Chondrocyte (in vitro differentiated cells): Measurements from ENCODE around the gene PPM1B. TPM values are rescaled to one million over a fixed set of nuclear protein-coding genes. Genes with fewer than 3 reads are reported as not detected.

Experiments
- DNase-seq: peaks from one replicate; pipeline ENCODE4 v3.0.0; 2021; ENCODE audit warnings: mixed read lengths, low spot score
- H3K27ac Mint-ChIP-seq: one replicate; pipeline ENCODE4 v1.8.0; 2021; ENCODE audit warnings: mild to moderate bottlenecking, moderate library complexity, mixed read lengths; ENCODE audit not compliant: unreplicated experiment
- H3K27me3 Mint-ChIP-seq: 2 replicates; pipeline ENCODE4 v1.8.0; 2021; ENCODE audit warnings: low read depth, mixed read lengths
- H3K36me3 Mint-ChIP-seq: 2 replicates; pipeline ENCODE4 v1.8.0; 2021; ENCODE audit warnings: low read depth, mixed read lengths
- H3K4me1 Mint-ChIP-seq: 2 replicates; pipeline ENCODE4 v1.8.0; 2021; ENCODE audit warnings: low read depth, mild to moderate bottlenecking, mixed read lengths
- H3K4me3 Mint-ChIP-seq: one replicate; pipeline ENCODE4 v1.8.0; 2021; ENCODE audit warnings: mild to moderate bottlenecking, moderate library complexity, mixed read lengths; ENCODE audit not compliant: unreplicated experiment
- H3K9me3 Mint-ChIP-seq: 2 replicates; pipeline ENCODE4 v1.8.0; 2021; ENCODE audit warnings: low read depth, mixed read lengths
- total RNA-seq: library from RNA; stranded (reverse); gene quantifications from 3 replicates; pipeline ENCODE4 v1.2.1, GENCODE V29; 2021
- TF ChIP-seq, protein P1 (sequence below): fragments of 200-600 bp; sonication (generic); IDR thresholded peaks from 2 replicates; pipeline ENCODE4 v1.5.0; 2021; ENCODE audit warnings: antibody characterized with exemption, mild to moderate bottlenecking, moderate library complexity

Gene PPM1B
- total RNA-seq, 1 donor from 2014 or later = 31.9 TPM

- H3K27me3 Mint-ChIP-seq = no peaks in the 10 kb centered on the region
- peaks cover 6% of the 10 kb centered on the region for H3K4me1 Mint-ChIP-seq
- no peak for DNase-seq
- no peaks in the 10 kb centered on the region for H3K36me3 Mint-ChIP-seq
- H3K27ac Mint-ChIP-seq = no peak overlapping the region
- H3K9me3 Mint-ChIP-seq = no peaks in the 10 kb centered on the region
- TF ChIP-seq, protein P1, sequence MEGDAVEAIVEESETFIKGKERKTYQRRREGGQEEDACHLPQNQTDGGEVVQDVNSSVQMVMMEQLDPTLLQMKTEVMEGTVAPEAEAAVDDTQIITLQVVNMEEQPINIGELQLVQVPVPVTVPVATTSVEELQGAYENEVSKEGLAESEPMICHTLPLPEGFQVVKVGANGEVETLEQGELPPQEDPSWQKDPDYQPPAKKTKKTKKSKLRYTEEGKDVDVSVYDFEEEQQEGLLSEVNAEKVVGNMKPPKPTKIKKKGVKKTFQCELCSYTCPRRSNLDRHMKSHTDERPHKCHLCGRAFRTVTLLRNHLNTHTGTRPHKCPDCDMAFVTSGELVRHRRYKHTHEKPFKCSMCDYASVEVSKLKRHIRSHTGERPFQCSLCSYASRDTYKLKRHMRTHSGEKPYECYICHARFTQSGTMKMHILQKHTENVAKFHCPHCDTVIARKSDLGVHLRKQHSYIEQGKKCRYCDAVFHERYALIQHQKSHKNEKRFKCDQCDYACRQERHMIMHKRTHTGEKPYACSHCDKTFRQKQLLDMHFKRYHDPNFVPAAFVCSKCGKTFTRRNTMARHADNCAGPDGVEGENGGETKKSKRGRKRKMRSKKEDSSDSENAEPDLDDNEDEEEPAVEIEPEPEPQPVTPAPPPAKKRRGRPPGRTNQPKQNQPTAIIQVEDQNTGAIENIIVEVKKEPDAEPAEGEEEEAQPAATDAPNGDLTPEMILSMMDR = no peak
- H3K4me3 Mint-ChIP-seq = no peak overlapping the region
Measured at GRCh38 chr2:44277541-44277940, 108.9 kb downstream of the PPM1B start.

- DNase-seq = no peak
- no peaks in the 10 kb centered on the region for H3K36me3 Mint-ChIP-seq
- no peak overlapping the region for H3K4me3 Mint-ChIP-seq
- TF ChIP-seq, protein P1 = no peak
- H3K27me3 Mint-ChIP-seq = no peaks in the 10 kb centered on the region
- no peak overlapping the region for H3K27ac Mint-ChIP-seq
- peaks cover 4% of the 10 kb centered on the region for H3K4me1 Mint-ChIP-seq
- H3K9me3 Mint-ChIP-seq = no peaks in the 10 kb centered on the region
Measured at GRCh38 chr2:44280869-44281268, 112.2 kb downstream of the PPM1B start.

Other genes with a start within 250 kb of the PPM1B start
- 50.9 to 59.1 TPM (median 52.1 TPM) in 3 replicates for gene LRPPRC, start 172.9 kb upstream of the PPM1B start, total RNA-seq
- gene SLC3A1, start 106.6 kb downstream of the PPM1B start, total RNA-seq = not detected in 3 replicates
- gene PREPL, start 192.6 kb downstream of the PPM1B start, total RNA-seq = 56.0 to 71.7 TPM (median 60.0 TPM) in 3 replicates
- 6.5 to 12.2 TPM (median 8.7 TPM) in 3 replicates for gene CAMKMT, start 193.1 kb downstream of the PPM1B start, total RNA-seq